GM12874 (cell line): ENCODE measurements around the gene NAALADL2.

Source experiments
- TF ChIP-seq, protein P1 (sequence below): IDR thresholded peaks from 2 replicates; pipeline ENCODE4 v1.5.1; 2011; ENCODE audit warnings: low read depth, mild to moderate bottlenecking, control low read depth, low read length, moderate library complexity; ENCODE audit not compliant: insufficient read depth

The NAALADL2 gene

DNA sequence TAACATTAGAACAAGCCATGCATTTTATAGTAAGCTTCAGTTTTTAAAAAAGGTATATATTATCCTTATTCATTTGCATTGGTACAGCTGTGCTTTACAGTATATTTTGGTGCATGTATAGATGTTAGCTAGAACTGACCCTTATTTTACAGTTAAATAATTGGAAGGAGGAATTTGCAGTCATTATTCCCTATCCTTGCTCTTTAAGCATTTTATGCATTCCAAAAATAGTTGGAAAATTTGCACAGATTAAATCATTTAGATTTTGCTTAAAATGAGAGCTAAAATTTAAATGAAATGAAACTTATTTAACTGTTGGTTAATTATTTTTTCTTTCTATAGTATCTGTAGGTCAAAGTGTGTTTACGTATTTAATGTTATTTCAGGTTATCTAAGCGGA lies 667.1 kb downstream of the NAALADL2 start:
- TF ChIP-seq, protein P1, sequence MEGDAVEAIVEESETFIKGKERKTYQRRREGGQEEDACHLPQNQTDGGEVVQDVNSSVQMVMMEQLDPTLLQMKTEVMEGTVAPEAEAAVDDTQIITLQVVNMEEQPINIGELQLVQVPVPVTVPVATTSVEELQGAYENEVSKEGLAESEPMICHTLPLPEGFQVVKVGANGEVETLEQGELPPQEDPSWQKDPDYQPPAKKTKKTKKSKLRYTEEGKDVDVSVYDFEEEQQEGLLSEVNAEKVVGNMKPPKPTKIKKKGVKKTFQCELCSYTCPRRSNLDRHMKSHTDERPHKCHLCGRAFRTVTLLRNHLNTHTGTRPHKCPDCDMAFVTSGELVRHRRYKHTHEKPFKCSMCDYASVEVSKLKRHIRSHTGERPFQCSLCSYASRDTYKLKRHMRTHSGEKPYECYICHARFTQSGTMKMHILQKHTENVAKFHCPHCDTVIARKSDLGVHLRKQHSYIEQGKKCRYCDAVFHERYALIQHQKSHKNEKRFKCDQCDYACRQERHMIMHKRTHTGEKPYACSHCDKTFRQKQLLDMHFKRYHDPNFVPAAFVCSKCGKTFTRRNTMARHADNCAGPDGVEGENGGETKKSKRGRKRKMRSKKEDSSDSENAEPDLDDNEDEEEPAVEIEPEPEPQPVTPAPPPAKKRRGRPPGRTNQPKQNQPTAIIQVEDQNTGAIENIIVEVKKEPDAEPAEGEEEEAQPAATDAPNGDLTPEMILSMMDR: no peak

DNA sequence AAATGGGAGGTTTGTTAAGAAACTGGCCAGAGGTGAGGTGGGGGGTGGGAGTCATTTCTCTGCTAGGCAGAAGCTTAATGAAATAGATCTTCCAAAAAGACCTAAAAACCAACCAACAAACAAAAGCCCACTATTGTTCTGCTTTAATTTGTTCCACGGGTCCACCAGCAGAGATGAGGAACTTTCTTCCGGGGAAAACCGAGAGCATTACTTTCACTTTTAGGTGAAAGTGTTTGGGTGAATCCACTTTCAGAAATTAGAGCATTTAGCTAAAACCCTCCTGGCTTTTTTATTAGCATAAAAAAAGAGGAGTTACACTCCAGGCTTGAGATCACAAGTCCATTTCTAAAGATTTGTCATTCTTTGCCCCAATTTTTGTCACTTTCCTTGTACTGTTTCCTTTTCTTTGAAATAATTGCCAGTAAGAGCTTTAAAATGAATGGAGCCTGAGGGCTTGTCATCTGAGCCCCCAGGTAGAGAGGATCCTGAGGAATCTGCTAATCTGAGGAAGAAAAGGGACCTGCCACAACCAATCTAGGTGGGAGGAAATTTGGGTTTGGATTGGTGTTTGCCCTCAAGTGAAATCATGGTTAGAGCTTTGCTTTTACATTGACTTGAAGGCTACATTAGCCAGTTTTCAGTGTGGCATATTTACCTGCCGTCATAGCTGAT lies 667.6 kb downstream of the NAALADL2 start:
- TF ChIP-seq, protein P1: no peak

DNA sequence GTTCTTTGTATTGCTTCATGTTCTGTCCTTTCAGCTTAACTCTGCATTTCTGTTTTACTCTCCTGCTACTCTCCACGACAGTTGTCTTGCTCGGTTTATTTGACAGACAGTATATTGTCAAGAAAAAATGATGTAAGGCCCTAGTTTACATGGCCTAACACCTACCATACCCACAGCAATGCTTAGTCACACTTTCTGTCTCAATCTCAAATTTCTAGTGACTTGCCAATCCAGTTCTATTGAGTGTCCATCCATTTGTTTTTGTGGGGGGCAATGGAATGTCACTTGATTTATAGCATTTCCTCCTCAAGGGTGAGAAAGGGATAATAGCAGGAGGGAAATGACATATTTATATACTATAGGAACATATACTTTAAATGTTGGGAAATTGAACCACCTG lies 676.2 kb downstream of the NAALADL2 start:
- TF ChIP-seq, protein P1: no peak

DNA sequence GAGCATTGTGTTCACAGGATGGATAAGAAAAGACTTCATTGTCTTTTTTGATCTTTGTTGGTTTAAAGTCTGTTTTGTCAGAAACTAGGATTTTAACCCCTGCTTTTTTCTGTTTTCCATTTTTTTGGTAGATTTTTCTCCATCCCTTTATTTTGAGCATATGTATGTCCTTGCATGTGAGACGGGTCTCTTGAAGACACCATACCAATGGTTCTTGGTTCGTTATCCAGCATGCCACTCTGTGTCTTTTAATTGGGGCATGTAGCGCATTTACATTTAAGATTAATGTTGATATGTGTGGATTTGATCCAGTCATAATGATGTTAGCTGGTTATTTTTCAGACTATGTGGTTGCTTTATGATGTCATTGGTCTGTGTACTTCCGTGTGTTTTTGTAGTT lies 687.0 kb downstream of the NAALADL2 start:
- TF ChIP-seq, protein P1: no peak

DNA sequence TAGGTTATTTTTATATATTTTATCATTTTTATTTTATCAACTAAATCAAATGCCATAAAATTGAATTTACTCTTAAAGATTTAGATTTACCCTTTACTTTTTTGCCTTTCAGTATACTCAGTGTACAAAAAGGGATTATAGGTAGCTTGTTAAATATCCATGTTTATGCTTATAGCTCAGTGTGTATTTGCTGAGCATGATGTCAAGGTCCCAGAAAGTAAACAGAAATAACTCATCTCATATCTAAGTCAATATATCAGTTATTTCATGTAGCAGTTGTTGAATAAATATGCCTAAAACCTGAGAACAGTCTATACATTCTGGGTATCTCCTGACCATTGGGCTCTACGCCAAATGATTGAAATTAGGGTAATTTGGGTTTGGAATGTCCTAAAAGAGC lies 693.8 kb downstream of the NAALADL2 start:
- TF ChIP-seq, protein P1: no peak

DNA sequence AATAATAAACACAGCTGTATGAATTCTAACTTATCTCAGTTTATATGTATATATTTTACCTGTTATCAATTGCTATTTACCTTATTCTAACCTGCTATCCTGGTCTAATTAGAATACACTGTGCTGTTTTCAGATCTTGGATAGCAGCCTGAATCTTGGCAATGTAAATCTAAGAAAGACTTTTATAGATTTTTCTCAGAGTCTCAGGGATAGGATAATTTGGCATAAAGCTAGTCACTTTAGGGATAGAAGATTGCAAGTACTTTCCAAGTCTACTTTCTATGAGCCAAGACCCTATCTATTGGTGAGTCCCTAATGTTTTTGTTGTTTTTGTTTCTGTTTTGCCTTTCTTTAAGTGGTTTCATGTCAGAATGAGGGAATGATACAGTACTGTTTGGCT lies 695.7 kb downstream of the NAALADL2 start:
- TF ChIP-seq, protein P1: no peak

DNA sequence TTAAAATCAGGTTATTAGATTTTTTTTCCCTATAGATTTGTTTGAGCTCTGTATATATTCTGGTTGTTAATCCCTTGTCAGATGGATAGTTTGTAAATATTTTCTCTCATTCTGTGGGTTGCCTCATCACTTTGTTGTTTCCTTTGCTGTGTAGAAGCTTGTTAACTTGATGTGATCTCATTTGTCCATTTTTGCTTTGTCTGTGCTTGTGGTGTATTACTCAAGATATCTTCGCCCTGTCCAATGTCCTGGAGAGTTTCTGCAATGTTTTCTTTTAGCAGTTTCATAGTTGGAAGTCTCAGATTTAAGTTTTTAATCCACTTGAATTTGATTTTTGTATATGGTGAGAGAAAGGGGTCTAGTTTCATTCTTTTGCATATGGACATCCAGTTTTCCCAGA lies 699.1 kb downstream of the NAALADL2 start:
- TF ChIP-seq, protein P1: no peak

DNA sequence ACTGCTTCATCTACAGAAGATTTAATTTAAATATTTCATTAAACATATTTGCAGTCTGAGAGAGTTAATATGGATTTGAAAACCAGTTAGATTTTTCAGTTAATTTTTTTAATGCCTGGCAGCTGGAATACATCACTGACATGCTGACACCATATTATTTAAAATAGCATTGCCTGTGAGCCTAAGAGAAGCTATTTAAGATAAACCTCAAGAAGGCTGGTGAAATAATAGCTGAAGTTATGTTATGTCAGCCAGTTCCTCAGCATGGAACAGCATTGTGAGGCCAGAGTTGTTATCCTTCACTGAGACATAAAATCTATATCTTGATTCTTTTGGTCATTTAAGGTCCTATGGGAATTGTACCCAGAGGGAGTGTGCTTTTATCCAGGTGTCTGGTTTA lies 705.2 kb downstream of the NAALADL2 start:
- TF ChIP-seq, protein P1: no peak
